ENCODE results near the gene STK10.

The STK10 gene

DNA sequence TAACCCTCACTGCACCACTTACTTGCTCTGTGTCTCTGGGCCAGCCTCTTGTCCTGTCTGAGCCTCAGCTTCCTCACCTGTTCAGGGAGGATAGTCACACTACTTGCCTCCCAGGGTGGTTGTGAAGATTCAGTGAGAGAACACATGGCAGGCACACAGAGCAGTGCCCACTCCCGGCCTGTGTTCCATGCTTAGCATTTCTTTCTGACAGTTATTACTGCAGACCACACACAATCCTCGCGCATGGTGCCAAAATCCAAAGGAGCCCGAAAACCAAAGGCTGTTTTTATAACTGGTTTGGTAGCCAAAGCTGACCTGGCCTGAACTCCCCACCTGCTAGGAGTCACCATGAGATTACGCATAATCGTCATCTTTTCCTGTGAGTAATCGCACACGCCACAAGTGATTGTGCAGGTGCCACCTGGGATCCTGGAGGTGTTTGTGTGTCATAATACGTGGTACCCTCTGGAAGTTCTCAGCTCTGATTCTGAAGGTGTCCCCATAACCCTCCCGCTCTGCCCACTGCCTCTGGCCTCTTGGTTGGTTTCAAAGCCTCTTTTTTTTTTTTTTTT lies 97.0 kb downstream of the STK10 start:
- DNase-seq (ENCODE audit: low spot score) (no peak), FAIRE-seq (no peak)

DNA sequence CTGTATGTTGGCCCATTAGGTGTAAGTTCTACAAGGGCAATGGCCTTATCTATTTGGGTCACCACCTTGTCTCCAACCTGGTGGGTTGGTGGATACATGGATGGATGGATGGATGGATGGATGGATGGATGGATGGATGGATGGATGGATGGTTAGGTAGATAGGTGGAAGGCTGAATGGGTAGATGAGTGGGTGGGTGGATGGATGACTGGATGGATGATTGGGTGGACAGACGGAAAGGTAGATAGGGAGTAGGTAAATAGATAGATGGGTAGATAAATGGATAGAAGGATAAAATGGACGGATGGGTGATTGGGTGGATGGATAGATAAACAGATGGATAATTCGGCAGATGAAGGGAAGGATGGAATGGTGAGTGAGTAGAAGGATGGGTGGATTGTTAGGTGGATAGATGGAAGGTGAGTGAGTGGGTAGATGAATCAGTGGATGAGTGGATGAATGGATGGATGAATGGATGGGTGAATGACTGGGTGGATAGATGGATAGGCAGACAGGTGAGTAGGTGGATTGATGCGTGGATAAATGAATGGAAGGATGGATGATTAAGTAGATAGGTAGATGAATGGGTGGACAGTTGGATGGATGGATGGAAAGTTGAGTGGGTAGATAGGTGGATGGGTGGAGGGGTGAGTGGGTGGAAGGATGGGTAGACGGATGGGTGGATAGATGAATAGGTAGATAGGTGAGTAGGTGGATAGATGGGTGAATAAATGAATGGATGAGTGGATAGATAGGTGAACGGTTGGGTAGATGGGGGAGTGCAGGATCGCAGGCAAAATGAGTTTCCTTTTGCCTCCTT lies 98.5 kb downstream of the STK10 start:
- FAIRE-seq (peak; percentile 74), DNase-seq (ENCODE audit: low spot score) (no peak)

DNA sequence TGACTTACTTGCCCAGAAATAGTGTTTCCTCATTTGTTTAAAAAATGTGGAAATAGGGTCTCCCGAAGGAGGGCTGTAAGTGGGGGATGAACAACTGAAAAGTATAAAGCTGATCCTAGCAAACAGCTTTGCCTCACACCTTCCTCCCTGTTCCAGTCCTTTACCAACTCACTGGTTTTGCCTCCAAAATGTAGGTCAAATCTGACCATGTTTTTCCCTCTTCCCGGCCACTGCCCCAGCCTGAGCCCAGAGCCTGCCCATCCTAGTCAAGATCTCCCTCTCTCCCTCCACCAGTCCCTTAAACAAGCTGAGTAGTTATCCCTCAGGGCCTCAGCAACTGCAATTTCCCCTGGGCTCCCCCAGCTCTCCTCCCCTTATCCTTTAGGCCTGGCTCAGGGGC lies 99.2 kb downstream of the STK10 start:
- no peak for FAIRE-seq

DNA sequence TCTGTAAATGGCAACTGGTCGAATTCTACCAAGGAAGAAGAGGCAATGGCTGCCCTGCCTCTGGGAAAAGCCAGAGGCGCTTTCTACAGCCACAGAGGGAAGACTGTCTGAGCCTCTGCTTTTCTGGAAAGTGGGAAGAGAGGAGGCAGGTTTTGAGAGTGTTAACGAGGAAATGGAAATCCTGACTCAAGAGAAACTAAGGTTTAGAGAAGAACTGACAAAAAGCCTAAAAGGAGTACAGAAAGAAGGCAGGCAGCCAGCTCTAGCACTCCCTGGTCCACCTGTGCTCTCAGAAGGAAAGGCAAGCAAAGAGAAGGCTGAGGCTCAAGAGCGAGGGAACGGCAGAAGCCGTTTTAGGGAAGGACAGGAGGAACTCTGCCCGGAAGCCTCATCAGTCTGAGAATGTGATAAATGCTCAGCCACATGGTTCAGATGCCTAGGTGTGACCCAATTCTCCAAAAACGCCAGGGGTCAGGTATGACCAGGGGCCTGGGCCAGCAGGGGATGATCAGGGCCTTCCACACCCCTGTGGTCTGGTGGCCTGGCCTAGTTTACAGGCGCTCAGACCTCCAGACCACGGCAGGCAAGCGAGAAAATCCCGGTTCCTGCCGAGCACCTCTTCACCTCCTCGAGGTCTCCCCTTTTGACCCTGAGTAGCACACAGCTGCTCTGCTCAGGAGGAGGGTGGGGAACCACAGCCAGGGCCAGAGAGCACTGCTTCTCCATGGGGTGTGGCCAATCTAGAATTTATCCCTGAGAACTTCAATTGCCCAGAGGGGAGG lies 101.6 kb downstream of the STK10 start:
- DNase-seq (ENCODE audit: low spot score) (no peak), FAIRE-seq (no peak)

More for the DNA sequence above, 99.2 kb downstream of the STK10 start:
- no peak for DNase-seq (ENCODE audit: low spot score)

DNA sequence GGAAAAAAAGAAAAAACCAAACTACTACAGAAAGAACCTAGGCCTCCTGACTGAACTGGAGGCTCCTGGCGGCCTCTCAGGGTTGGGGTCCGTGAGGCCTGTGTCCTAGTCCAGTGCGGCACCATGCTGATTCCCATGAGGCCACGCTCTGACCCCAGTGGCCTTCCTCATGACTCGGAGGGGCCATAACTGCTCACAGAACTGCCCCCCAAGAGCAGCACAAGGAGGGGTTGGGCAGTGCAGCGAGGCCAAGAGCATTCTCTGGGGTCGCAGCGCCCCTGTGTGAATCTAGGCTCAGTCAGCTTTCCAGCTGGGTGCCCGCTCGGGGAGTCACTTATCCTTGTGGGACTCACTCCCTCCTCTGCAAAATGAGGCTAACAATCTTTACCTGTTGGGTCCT lies 102.3 kb downstream of the STK10 start:
- DNase-seq (ENCODE audit: low spot score) (no peak), FAIRE-seq (no peak)

DNA sequence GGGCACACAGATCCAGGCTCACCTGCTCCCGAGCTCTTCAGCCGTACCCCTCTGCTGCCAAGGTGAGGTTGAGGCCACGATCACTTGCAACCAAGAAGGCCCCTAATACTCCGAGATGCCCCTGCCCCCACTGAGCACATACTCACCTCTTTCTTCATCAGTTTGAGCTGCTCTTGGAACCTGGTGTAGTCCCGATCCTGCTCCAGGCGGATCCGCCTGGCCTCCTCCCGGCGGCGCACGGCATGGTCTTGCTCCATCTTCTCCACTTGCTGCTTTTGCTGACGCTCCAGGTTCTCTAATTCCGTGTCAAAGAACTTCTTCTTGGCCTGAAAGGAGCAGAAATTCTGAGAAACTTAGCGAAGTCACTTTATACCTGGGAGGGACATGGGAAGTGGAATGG lies 105.8 kb downstream of the STK10 start:
- no peak for FAIRE-seq
- DNase-seq (ENCODE audit: low spot score) = no peak

DNA sequence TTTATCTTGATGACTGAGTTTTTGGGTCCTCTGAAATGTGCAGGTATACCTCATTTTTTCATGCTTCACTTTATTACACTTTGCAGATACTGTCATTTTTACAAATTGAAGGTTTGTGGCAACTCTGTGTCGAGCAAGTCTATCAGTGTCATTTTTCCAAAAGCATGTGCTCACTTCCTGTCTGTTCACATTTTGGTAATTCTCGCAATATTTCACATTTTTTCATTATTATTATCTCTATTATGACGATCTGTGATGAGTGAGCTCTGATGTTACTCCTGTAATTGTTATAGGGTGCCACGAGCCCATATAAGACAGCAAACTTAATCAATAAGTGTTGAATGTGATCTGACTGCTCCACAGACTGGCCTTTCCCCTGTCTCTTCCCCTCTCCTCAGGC lies 108.1 kb downstream of the STK10 start:
- FAIRE-seq (no peak), DNase-seq (ENCODE audit: low spot score) (no peak)

DNA sequence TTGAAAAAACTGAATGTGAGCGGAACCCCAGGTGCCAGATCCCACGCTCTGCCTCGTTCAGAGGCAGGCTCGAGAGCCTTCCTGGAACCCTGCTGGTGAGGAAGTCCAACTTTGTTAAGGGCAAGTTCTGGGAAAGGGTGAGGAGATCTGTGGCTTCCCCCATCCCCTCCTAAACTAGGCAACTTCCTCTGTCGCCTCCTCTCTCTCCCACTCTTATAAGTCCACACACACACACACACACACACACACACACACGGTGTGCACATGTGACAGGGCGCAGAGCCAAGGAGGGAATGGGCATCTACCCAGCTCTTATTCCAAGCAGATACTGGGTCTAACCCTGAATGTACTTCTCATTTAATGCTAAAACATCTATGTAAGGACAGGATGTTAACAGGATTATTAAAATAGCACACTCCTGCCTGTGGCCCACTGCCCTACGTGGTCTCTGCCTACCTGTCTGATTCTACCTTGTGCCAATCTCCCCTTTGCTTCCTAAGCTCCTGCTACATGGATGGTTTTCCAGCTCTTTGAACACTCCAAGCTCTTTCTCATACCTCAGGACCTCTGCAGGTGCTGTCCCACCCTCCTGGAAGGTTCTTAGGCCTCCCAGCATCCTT lies 109.2 kb downstream of the STK10 start:
- no peak for FAIRE-seq
- DNase-seq (ENCODE audit: low spot score) = no peak

DNA sequence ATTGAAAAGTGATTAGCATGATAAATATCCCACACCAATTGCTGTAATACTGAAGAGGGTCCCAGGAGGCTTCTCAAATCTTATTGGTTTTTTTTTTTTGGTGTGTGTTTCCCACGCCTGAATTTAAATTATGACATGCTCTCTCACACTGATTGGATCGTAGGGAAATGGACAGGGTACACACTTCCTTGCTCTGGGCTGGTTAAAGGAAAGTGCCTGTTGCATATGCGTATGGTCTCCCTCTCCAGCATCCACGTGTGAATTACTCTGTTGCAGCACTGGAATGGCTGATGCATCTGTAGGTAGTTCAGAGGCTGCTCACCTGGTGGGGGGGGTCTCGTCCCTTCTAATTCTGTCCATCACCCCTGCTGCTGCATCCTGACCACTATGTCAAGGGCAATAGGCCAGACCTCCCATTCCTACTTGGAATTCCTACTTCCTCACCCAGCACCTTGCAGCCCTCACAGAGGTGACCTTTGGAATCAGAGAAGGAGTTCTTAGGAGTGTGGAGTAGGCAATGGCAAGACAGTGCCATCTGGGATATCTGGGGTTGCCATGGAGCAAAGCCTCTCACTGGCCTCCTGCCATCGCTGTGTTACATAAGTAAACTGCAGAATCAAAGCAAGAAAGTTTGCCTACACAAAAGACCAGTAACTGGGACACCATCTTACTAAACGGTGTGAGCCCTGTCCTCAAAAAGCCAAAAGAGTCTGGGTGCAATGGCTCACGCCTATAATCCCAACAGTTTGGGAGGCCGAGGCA lies 110.2 kb downstream of the STK10 start:
- DNase-seq (ENCODE audit: low spot score) (no peak), FAIRE-seq (no peak)

DNA sequence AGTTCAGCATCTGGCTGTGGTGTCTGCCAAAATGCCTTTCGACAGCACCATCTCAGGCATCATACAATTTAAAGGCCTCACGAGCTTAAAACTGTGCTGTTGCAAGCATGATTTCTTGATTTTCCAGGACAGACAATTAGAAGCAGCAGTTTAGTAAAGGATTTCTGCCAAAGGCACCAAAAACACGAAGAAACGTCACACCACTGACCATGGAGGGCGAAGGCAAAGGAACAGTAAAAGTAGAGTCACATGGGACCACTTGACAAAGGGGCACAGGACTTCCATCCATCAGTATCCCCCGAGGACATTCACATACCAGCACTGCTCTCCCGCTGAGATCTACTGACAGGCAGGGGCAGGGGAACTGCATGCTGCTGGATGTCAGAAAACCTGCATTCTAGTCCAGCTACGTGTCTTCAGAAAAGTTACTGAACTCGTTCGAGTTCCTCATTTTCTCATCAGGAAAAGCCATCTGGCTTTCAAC lies 111.2 kb downstream of the STK10 start:
- DNase-seq (ENCODE audit: low spot score) (no peak), FAIRE-seq (no peak)

DNA sequence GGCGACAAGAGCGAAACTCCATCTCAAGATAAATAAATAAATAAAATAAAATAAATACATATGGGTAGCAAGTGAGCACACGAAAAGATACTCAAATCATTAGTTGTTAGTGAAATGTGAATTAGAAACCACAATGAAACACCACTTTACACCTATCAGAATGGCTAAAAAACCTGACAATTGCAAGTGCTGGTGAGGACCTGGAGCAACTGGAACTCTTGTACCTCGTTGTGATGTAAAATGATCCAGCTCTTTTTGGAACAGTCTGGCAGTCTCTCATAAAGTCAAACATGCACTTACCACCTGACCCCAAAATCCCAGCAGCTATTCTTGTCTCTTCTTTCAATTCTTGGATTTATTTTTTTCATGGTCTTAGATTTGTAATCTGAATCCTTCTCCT lies 112.4 kb downstream of the STK10 start:
- no peak for DNase-seq (ENCODE audit: low spot score)
- FAIRE-seq = no peak

DNA sequence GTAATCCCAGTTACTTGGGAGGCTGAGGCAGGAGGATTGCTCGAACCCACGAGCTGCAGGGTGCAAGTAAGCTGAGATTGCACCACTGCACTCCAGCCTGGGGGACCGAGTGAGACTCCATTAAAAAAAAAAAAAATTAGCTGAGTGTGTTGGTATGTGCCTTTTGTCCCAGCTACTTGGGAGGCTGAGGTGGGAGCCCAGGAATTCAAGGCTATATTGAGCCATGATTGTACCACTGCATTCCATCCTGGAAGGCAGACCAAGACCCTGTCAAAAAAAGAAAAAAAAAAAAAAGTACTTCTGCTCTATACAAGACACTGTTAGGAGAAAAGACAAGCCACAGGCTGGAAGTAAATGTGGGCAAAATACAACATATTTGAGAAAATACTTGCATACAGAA lies 113.1 kb downstream of the STK10 start:
- DNase-seq (ENCODE audit: low spot score) (no peak), FAIRE-seq (no peak)

DNA sequence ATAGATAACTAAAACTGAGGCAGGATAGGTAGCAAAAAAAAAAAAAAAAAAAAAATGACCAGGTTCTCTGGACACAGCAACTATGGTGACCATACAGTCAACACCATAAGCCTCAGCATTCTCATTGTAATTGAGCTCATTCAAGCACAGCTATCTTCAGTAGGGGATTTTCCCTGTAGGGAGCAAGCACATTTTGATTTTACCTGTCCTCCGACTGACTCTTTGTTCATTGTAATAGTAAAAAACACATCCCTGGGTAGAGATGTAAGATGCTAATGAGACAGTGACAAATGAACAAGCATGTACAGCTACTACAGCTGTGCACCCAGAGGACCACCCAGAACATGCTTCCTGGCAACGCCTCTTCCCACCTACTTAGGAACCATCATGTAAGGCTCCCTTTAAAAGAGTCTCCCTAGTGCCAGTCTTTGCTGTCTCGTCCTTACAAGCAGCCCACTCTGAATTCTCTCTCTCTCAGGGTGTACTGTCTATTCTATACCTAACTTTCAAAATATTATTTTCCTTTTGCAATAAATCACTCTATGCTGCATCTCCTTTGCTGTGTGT lies 116.6 kb downstream of the STK10 start:
- DNase-seq (ENCODE audit: low spot score) (no peak), FAIRE-seq (no peak)

DNA sequence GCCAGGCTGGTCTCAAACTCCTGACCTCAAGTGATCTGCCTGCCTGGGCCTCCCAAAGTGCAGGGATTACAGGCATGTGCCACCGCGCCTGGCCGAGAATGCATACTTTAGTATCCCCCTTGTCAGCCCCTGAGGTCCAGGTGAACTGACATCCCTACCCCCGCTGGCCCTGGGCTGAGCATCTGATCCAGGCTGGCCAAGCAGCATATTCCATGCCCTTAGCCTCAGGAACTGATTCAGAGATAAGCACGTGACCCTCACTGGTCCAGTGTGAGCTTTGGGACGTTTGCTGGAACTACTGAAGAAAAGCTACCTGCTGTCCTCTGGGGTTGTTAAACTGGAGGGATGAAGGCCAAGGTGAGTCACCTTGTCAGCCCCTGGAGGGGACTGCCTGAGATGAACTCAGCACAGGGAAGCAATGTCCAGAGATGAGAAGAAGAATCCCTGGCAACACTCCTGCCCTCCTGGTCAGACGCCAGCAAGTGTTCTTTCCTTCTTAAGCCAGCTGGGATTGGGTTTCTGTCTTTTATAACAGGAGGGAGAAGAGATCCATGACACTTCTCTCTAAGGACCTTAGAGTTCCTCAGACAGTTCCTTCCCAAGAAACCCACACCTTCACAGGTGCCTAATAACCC lies 122.5 kb downstream of the STK10 start:
- FAIRE-seq (no peak), DNase-seq (ENCODE audit: low spot score) (no peak)

DNA sequence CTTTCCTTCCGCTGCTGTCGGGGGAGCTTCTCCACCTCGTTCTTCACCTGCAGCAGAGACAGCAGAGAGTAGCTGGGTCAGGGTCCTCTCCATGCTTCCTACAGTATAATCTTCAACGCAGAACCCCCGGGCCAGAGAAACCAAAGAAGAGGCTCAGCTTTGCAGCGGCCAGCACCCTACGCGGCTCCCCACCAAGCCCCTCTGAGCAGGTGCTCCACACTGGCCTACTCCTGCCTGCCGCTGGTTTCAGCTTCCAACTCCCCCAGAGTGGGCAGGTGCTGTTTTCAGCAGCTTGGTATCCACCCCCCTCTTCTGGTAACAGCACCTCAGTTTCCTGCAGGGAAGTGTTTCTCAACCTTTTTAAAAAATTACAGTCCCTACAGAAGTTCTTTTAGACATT lies 123.3 kb downstream of the STK10 start:
- DNase-seq (ENCODE audit: low spot score) = no peak
- no peak for FAIRE-seq

DNA sequence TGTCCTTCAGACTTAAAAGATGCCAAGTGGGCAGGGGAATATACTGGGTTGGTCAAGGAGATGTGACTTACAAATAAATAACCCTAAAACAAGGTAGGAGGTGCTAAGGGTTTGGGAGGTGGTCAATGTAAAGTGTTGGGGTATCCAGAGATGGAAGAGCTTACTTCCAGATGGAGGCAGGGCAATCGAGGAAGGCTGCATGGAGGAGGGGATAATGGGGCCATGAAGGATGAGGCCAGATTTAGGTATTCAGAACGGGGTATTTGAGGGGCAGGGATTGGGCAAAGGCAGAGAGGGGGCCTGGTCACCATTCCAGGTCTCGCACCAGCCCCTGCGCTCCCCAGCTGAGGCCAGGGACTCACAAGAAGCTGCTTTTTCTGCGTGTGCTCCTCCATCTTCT lies 123.7 kb downstream of the STK10 start:
- FAIRE-seq (no peak), DNase-seq (ENCODE audit: low spot score) (no peak)

DNA sequence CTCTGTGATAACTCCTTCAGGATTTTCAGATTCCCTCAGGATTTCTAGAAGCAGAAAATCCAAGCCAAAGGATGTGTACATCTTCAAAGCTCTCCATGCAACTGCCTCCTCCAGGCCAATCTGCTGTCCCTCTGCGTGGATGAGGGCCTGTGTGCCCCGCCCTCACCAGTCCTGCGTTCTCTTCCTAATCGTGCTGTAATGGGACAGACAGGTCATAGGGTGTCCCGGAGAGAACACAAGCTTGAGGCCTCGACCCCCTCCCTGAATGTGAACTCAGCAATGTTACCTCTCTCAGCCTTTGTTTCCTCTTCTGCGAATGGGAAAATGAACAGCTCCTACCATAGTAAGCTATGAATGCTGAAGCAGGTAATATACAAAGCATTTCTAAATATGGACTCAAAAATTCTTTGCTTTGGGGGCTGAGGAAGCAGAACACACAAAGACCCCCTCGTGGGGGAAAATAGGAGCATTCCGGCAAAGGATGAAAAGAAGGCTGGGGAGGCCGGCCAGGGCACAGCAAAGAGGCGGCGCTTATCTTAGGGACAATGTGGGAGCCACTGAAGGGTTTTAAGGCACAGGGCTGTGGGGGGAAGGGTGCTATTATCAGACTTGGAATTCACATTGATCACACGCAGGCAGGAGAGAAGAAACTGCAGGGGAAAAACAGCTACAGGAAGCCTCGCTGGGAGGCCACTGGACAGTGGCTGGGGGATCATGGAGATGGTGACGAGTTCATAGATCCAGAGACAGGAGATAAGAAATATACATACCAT lies 124.4 kb downstream of the STK10 start:
- DNase-seq (ENCODE audit: low spot score) (no peak), FAIRE-seq (no peak)

DNA sequence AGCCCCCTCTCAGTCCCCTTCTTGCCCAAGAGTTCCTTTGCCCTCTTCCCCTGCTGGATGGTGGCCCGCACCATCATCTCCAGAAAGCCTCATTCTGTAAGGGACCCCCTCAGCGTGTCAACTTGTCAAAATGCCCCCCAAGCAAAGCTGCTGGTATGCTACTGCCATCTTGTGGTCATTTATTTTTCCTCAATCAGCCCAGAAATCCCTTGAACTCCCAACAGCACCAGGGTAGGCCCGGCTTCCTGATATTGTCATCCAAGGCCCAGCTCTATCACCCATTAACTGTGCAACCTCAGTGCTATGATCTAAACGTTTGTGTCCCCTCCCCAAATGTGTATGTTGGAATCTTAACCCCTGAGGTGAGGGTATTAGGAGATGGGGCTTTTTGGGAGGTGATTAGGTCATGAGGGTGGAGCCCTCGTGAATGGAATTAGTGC lies 128.3 kb downstream of the STK10 start:
- FAIRE-seq (no peak), DNase-seq (ENCODE audit: low spot score) (peak; percentile 35)

DNA sequence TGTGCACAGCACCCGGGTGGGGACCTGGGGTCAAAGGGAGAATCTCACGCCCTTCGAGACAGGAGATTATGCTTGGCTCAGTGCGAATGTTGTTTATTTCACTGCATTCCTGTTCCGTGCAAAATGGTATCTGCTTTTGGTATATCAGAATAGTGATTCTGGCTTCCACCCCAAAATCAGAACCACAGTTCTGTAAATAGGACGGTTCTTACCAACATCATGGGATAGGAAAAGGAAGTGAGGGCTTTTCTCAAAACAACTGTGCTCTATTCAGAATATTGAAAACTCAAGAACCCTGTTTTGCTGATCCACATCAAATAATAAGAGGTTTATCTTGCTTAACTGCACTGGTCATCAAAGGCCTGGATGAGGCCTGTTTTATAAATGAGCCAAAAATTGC lies 129.9 kb downstream of the STK10 start:
- DNase-seq (ENCODE audit: low spot score) (no peak), FAIRE-seq (no peak)

DNA sequence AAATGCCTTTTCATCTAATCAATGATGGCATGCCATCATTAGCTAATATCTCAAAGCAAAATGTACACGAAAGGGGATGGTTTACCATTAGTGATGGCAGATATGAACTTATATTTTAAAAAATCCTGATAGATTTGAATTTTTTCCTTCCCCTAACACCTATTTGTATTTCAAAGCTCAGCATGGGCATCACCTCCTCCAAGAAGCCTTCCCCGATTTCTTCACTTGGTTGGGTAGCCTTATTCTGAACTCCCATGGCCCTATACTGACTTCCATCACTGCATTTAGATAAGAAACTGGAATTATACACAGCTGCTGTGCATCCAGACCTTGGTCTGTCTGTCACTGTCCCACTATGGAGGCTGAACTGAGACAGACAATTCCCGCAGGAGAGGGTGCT lies 132.0 kb downstream of the STK10 start:
- DNase-seq (ENCODE audit: low spot score) = no peak
- FAIRE-seq = no peak
